ENCODE results near the gene PJVK. TPM values are rescaled to one million over a fixed set of nuclear protein-coding genes. Genes with fewer than 3 reads are reported as not detected.

Gene PJVK
- total and polyA plus RNA-seq, 2 donors (not counting 3 experiments of a cell fraction or from before 2014, with no cell fraction given) = 1.3 to 1.4 TPM

GRCh38 chr2:178506101-178506500 is 54.9 kb downstream of the PJVK start:
- CTCF ChIA-PET = no interaction called here

More at GRCh38 chr2:178506101-178506500, 54.9 kb downstream of the PJVK start:
- no peak overlapping the region for H3K4me2 ChIP-seq (ENCODE audit: insufficient read depth, low read length)
- no peaks in the 10 kb centered on the region for H3K27me3 ChIP-seq (ENCODE audit: control insufficient read depth in 2 of 2, insufficient read depth in 2 of 2, low read length in 2 of 2)
- no peaks in the 10 kb centered on the region for H3K4me1 ChIP-seq (ENCODE audit: control insufficient read depth, extremely low read depth, insufficient read depth, low read length)
- H3K79me2 ChIP-seq (ENCODE audit: control insufficient read depth, insufficient read depth, low read length) = no peaks in the 10 kb centered on the region
- H4K20me1 ChIP-seq (replicated peaks; ENCODE audit: control insufficient read depth, extremely low read depth, insufficient read depth, low read length) = no peaks in the 10 kb centered on the region
- FAIRE-seq (no peak), DNase-seq (ENCODE audit: low read depth, low spot score) (no peak)
- no peaks in the 10 kb centered on the region for H3K9me1 ChIP-seq (replicated peaks; ENCODE audit: control insufficient read depth, extremely low read depth, insufficient read depth, low read length)
- no peak overlapping the region for H3K9ac ChIP-seq (replicated peaks; ENCODE audit: extremely low read depth, insufficient read depth, low read length)
- no peak overlapping the region for H3K27ac ChIP-seq (ENCODE audit: insufficient read depth, low read depth, low read length)
- intact Hi-C loops (cut with micrococcal nuclease) = no loop called here
- no TSS peak for BruUV-seq (replicated peaks)
- no peak overlapping the region for H3K4me3 ChIP-seq (replicated peaks in 1 of 3; ENCODE audit: insufficient read depth in 1 of 3, low read depth in 1 of 3, low read length in 3 of 3)
- TF ChIP-seq POLR2A (IDR thresholded peaks at IDR 0.05; ENCODE audit: low read depth, low read length) (no peak), POLR2AphosphoS5 (IDR thresholded peaks at IDR 0.05; ENCODE audit: insufficient read depth, low read depth, low read length) (no peak), GATA2 (IDR thresholded peaks at IDR 0.05; ENCODE audit: insufficient read depth, insufficient read length, low read depth, low read length) (no peak), JUN (IDR thresholded peaks at IDR 0.05; ENCODE audit: borderline replicate concordance, insufficient read depth, insufficient read length, low read depth) (no peak), FOS (IDR thresholded peaks at IDR 0.05; ENCODE audit: borderline replicate concordance, insufficient read depth, low read length) (no peak), EZH2 (IDR thresholded peaks at IDR 0.05; ENCODE audit: borderline replicate concordance, low read depth, low read length, severe bottlenecking) (no peak), CTCF (IDR thresholded peaks at IDR 0.05; ENCODE audit: extremely low read depth in 1 of 2, insufficient read depth in 1 of 2, low read depth in 1 of 2, low read length in 2 of 2) (no peak), MYC (IDR thresholded peaks at IDR 0.05; ENCODE audit: low read depth, low read length) (no peak)
- H3K9me3 ChIP-seq (replicated peaks; ENCODE audit: control insufficient read depth, insufficient read depth, low read length) = no peaks in the 10 kb centered on the region
- H3K36me3 ChIP-seq (ENCODE audit: control insufficient read depth in 2 of 2, extremely low read depth in 1 of 2, insufficient read depth in 2 of 2, low read length in 2 of 2) = peaks cover 1 to 10% of the 10 kb centered on the region in 2 experiments
- dilution Hi-C loops (cut with MboI; ENCODE audit: extremely low pct_ligation_motif_present, low sequenced_read_pairs) = no loop called here
- no peak overlapping the region for H2AFZ ChIP-seq (ENCODE audit: low read depth, low read length)
- POLR2A ChIA-PET = no interaction called here
